NOMO-1 treated with DMSO at 0.1 percent for 48 hours (cell line): ENCODE results near the gene COP1.
"Not testable (repeated sequence)": the region's sequence is repeated elsewhere in the genome, so short reads cannot be mapped to it uniquely, and the experiment has no call there.

Experiments
- DNase-seq: peaks from one replicate; lab custom pipeline; 2025; ENCODE audit not compliant: unreplicated experiment; lab: John Stamatoyannopoulos, UW

The COP1 gene

GRCh38 chr1:176141449-176141848 lies 65.6 kb downstream of the COP1 start:
- no peak for DNase-seq

- no peak for DNase-seq
Measured at GRCh38 chr1:176136891-176137290, 70.2 kb downstream of the COP1 start.

GRCh38 chr1:176134666-176135065 lies 72.4 kb downstream of the COP1 start:
- DNase-seq = no peak

GRCh38 chr1:176122282-176122681 lies 84.8 kb downstream of the COP1 start:
- no peak for DNase-seq

- DNase-seq = no peak
Measured at GRCh38 chr1:176119549-176119948, 87.5 kb downstream of the COP1 start.

GRCh38 chr1:176118985-176119384 lies 88.1 kb downstream of the COP1 start:
- no peak for DNase-seq

GRCh38 chr1:176111835-176112234 lies 95.3 kb downstream of the COP1 start:
- DNase-seq = no peak

- DNase-seq = no peak
Measured at GRCh38 chr1:176110203-176110602, 96.9 kb downstream of the COP1 start.

GRCh38 chr1:176102768-176103350 lies 104.2 kb downstream of the COP1 start:
- no peak for DNase-seq

GRCh38 chr1:176101951-176102642 lies 105.0 kb downstream of the COP1 start:
- DNase-seq = no peak

GRCh38 chr1:176098560-176098959 lies 108.5 kb downstream of the COP1 start:
- no peak for DNase-seq

- no peak for DNase-seq
Measured at GRCh38 chr1:176096015-176096414, 111.1 kb downstream of the COP1 start.

GRCh38 chr1:176090766-176091165 lies 116.3 kb downstream of the COP1 start:
- DNase-seq = no peak

GRCh38 chr1:176087746-176088145 lies 119.3 kb downstream of the COP1 start:
- not testable (repeated sequence) for DNase-seq

GRCh38 chr1:176073524-176074157 lies 133.4 kb downstream of the COP1 start:
- DNase-seq = peak; percentile 30

GRCh38 chr1:176068901-176069300 lies 138.2 kb downstream of the COP1 start:
- no peak for DNase-seq

- no peak for DNase-seq
Measured at GRCh38 chr1:176068256-176068655, 138.8 kb downstream of the COP1 start.

- no peak for DNase-seq
Measured at GRCh38 chr1:176066709-176067108, 140.4 kb downstream of the COP1 start.

GRCh38 chr1:176058686-176059085 lies 148.4 kb downstream of the COP1 start:
- no peak for DNase-seq

GRCh38 chr1:176056312-176056711 lies 150.8 kb downstream of the COP1 start:
- no peak for DNase-seq

- no peak for DNase-seq
Measured at GRCh38 chr1:176055398-176055797, 151.7 kb downstream of the COP1 start.

GRCh38 chr1:176051902-176052518 lies 155.1 kb downstream of the COP1 start:
- peak; percentile 19 for DNase-seq
